Gastrocnemius medialis (tissue), 4 donors: Measurements from ENCODE around the gene KCTD14. TPM values are rescaled to one million over a fixed set of nuclear protein-coding genes. Genes with fewer than 3 reads are reported as not detected.
A peak's percentile ranks its signal among the peaks of the same experiment; 100 is the strongest.

Source experiments
- ATAC-seq, 2 donors: fragments of 150-250 bp; one replicate each; pipeline ENCODE4 v1.9.1; 2016
- DNase-seq, 2 donors: peaks; one replicate each; pipeline ENCODE4 v3.0.0-alpha.2; 2019
- H3K27ac ChIP-seq, 4 donors: fragments of 200-600 bp; sonication (generic); 1 replicate in 1 of 4; 2 replicates in 3 of 4; pipeline ENCODE4 v1.5.1; 2016 to 2018; ENCODE audit warnings: mild to moderate bottlenecking in 2 of 4, moderate library complexity in 1 of 4
- H3K27me3 ChIP-seq, 3 donors: fragments of 200-600 bp; sonication (generic) in 2 of 3; 1 replicate in 1 of 3; 2 replicates in 2 of 3; pipeline versions ENCODE4 v1.5.1 to v1.6.0; 2016 to 2019; ENCODE audit warnings: mild to moderate bottlenecking in 1 of 3, moderate library complexity in 1 of 3
- H3K36me3 ChIP-seq, 2 donors: fragments of 200-600 bp; sonication (generic) in 1 of 2; one replicate each; pipeline ENCODE4 v1.5.1; 2017 to 2018
- H3K4me1 ChIP-seq, 2 donors: fragments of 200-600 bp; sonication (generic) in 1 of 2; one replicate each; pipeline ENCODE4 v1.5.1; 2016 to 2017; ENCODE audit warnings: mild to moderate bottlenecking in 2 of 2
- H3K4me3 ChIP-seq, 4 donors: fragments of 200-600 bp; sonication (generic) in 3 of 4; 1 replicate in 1 of 4; 2 replicates in 3 of 4; pipeline ENCODE4 v1.5.1; 2016 to 2019; ENCODE audit warnings: mild to moderate bottlenecking in 2 of 4
- H3K9me3 ChIP-seq, 3 donors: fragments of 200-600 bp; sonication (generic) in 2 of 3; 1 replicate in 1 of 3; 2 replicates in 2 of 3; pipeline ENCODE4 v1.5.1; 2016 to 2019
- CTCF ChIP-seq, 5 experiments: fragments of 450-650 bp in 3 of 5; fragments of 200-600 bp in 2 of 5; sonication (generic) in 2 of 5; IDR thresholded peaks in 4 of 5; conservative IDR thresholded peaks in 1 of 5; 1 replicate in 4 of 5; 2 replicates in 1 of 5; pipeline ENCODE4 v1.5.1; 2016 to 2019; ENCODE audit warnings: antibody characterized with exemption in 5 of 5, mild to moderate bottlenecking in 3 of 5, moderate library complexity in 3 of 5
- POLR2A ChIP-seq, 2 donors: fragments of 450-650 bp; IDR thresholded peaks; one replicate each; pipeline ENCODE4 v1.6.1; 2017; ENCODE audit warnings: antibody characterized with exemption in 2 of 2, mild to moderate bottlenecking in 2 of 2, moderate library complexity in 2 of 2
- in situ Hi-C, 4 donors: fragments of 200-750 bp; cut with MboI; loops; one replicate each; pipeline versions ENCODE4 v1.15.0 to v1.8.0; 2017; ENCODE audit warnings: low sequenced_read_pairs in 4 of 4
- intact Hi-C: fragments of 100-400 bp; cut with DNase I; formaldehyde crosslinking; loops from one replicate; pipeline ENCODE4 v1.15.1; 2023; ENCODE audit warnings: low total_unique reads
- total RNA-seq, 4 donors: library from RNA; depleted of rRNA; stranded (reverse); fragments of >200 nt; gene quantifications; one replicate each; pipeline versions ENCODE4 v1.1.0 to v1.2.3, GENCODE V29; 2016

Gene KCTD14
- total RNA-seq, 4 donors from 2014 or later = 0.25 to 0.38 TPM; not detected in 2

GRCh38 chr11:78063440-78064181 lies 40.5 kb upstream of the KCTD14 start, which contains the start of gene THRSP:
Gene THRSP (plus strand): TSS chr11:78063861. CDS start chr11:78063882, 21 bp downstream.
- ATAC-seq = peak; percentile 80
- in situ Hi-C loops = no loop called here

GRCh38 chr11:78062671-78063070 lies 39.6 kb upstream of the KCTD14 start:
- TF ChIP-seq CTCF (IDR thresholded peaks at IDR 0.05 in 4 of 5, conservative IDR thresholded peaks at IDR 0.05 in 1 of 5) (no peak), POLR2A (IDR thresholded peaks at IDR 0.05) (no peak)
- intact Hi-C loops (no loop called here), in situ Hi-C loops (no loop called here)
- Histone ChIP-seq H3K4me1 (peaks cover 38 to 40% of the 10 kb centered on the region in 2 donors), H3K9me3 (no peaks in the 10 kb centered on the region), H3K36me3 (no peaks in the 10 kb centered on the region), H3K4me3 (no peak overlapping the region), H3K27me3 (no peaks in the 10 kb centered on the region), H3K27ac (peak overlapping the region; percentile 60 to 88 (median 70))
- DNase-seq (no peak), ATAC-seq (no peak)

More at GRCh38 chr11:78063440-78064181, 40.5 kb upstream of the KCTD14 start, which contains the start of gene THRSP:
- peak within 1 kb of the TSS in 1 of 4 donors; percentile 21 for H3K4me3 ChIP-seq
- DNase-seq = peak; percentile 55 to 85
- H3K4me1 ChIP-seq = peaks cover 38 to 40% of the 10 kb centered on the region in 2 donors
- no peaks in the 10 kb centered on the region for H3K36me3 ChIP-seq
- no peaks in the 10 kb centered on the region for H3K9me3 ChIP-seq
- H3K27ac ChIP-seq = peak within 1 kb of the TSS; percentile 60 to 88 (median 70)
- intact Hi-C loops = no loop called here
- no peaks in the 10 kb centered on the region for H3K27me3 ChIP-seq
- TF ChIP-seq CTCF (IDR thresholded peaks at IDR 0.05 in 4 of 5, conservative IDR thresholded peaks at IDR 0.05 in 1 of 5) (no peak), POLR2A (IDR thresholded peaks at IDR 0.05) (no peak)

- no peak overlapping the region for H3K4me3 ChIP-seq
- peaks cover 38 to 40% of the 10 kb centered on the region in 2 donors for H3K4me1 ChIP-seq
- H3K9me3 ChIP-seq = no peaks in the 10 kb centered on the region
- ATAC-seq (peak in 1 of 2 donors; percentile 47), DNase-seq (peak in 1 of 2 donors; percentile 66)
- H3K36me3 ChIP-seq = no peaks in the 10 kb centered on the region
- TF ChIP-seq POLR2A (IDR thresholded peaks at IDR 0.05) (no peak), CTCF (IDR thresholded peaks at IDR 0.05 in 4 of 5, conservative IDR thresholded peaks at IDR 0.05 in 1 of 5) (no peak)
- H3K27ac ChIP-seq = peak overlapping the region; percentile 61 to 88 (median 70)
- no peaks in the 10 kb centered on the region for H3K27me3 ChIP-seq
- in situ Hi-C loops = no loop called here
- intact Hi-C loops = no loop called here
These were observed 38.8 kb upstream of the KCTD14 start for GRCh38 chr11:78061921-78062311.

- intact Hi-C loops = no loop called here
- H3K9me3 ChIP-seq = no peaks in the 10 kb centered on the region
- in situ Hi-C loops = no loop called here
- TF ChIP-seq POLR2A (IDR thresholded peaks at IDR 0.05) (no peak), CTCF (IDR thresholded peaks at IDR 0.05 in 4 of 5, conservative IDR thresholded peaks at IDR 0.05 in 1 of 5) (no peak)
- no peaks in the 10 kb centered on the region for H3K27me3 ChIP-seq
- peaks cover 38 to 40% of the 10 kb centered on the region in 2 donors for H3K4me1 ChIP-seq
- ATAC-seq = peak; percentile 81 to 82
- H3K4me3 ChIP-seq = no peak overlapping the region
- no peaks in the 10 kb centered on the region for H3K36me3 ChIP-seq
- peak; percentile 66 to 91 for DNase-seq
- H3K27ac ChIP-seq = peak overlapping the region; percentile 61 to 88 (median 70)
These were observed 38.2 kb upstream of the KCTD14 start for GRCh38 chr11:78061088-78061920.
